Measurements from ENCODE around the gene GPD2. TPM values are rescaled to one million over a fixed set of nuclear protein-coding genes. Genes with fewer than 3 reads are reported as not detected.

The GPD2 gene
- total and polyA plus RNA-seq, 2 of the 4 experiments (the other 2 are of a cell fraction) = 20.4 to 100 TPM

- dilution Hi-C loops (cut with HindIII; ENCODE audit: low sequenced_read_pairs, unreplicated experiment) = no loop called here
- CTCF ChIA-PET = no interaction called here
- no TSS peak for BruUV-seq (replicated peaks)
These were observed 189.4 kb downstream of the GPD2 start for GRCh38 chr2:156625360-156626170.

More at GRCh38 chr2:156625360-156626170, 189.4 kb downstream of the GPD2 start:
- H3K9ac ChIP-seq (ENCODE audit: low read depth, low read length) = no peak overlapping the region
- DNase-seq (no peak), ATAC-seq (ENCODE audit: low read depth) (no peak)
- H3K23ac ChIP-seq (ENCODE audit: low read depth, low read length) = no peak overlapping the region
- H3K4me3 ChIP-seq (ENCODE audit: insufficient read depth, low read depth, low read length) = no peak overlapping the region
- no peaks in the 10 kb centered on the region for H3K36me3 ChIP-seq (ENCODE audit: control insufficient read depth, insufficient read depth, low read length)
- no peaks in the 10 kb centered on the region for H4K20me1 ChIP-seq (ENCODE audit: insufficient read depth, low read length)
- no peak overlapping the region for H3K27ac ChIP-seq (ENCODE audit: insufficient read depth, low read length)
- H2BK120ac ChIP-seq (ENCODE audit: low read depth, low read length) = no peak overlapping the region
- no peak overlapping the region for H2AK9ac ChIP-seq (replicated peaks; ENCODE audit: low read depth, low read length, poor library complexity)
- H3K4me2 ChIP-seq (ENCODE audit: low read depth, low read length) = no peak overlapping the region
- H3K18ac ChIP-seq (ENCODE audit: low read depth, low read length) = no peak overlapping the region
- H3K4ac ChIP-seq (ENCODE audit: low read depth, low read length) = no peak overlapping the region
- 0 out of 2 replicates have a peak, but pooled peaks cover 2% of the 10 kb centered on the region for H3K9me3 ChIP-seq (ENCODE audit: control insufficient read depth, insufficient read depth, low read length)
- H2AK5ac ChIP-seq (ENCODE audit: low read depth, low read length) = no peak overlapping the region
- H3K14ac ChIP-seq (replicated peaks; ENCODE audit: low read depth, low read length) = no peak overlapping the region
- TF ChIP-seq CHD1 (IDR thresholded peaks at IDR 0.05; ENCODE audit: low read depth, low read length) (no peak), MAFK (IDR thresholded peaks at IDR 0.05; ENCODE audit: low read depth, low read length) (no peak), SMC3 (IDR thresholded peaks at IDR 0.05; ENCODE audit: low read depth, low read length) (no peak), CEBPB (IDR thresholded peaks at IDR 0.05; ENCODE audit: low read depth, low read length) (no peak), RAD21 (IDR thresholded peaks at IDR 0.05; ENCODE audit: low read length) (no peak), BHLHE40 (IDR thresholded peaks at IDR 0.05; ENCODE audit: low read depth, low read length) (no peak), MXI1 (IDR thresholded peaks at IDR 0.05; ENCODE audit: borderline replicate concordance, low read depth, low read length) (no peak), RFX5 (IDR thresholded peaks at IDR 0.05; ENCODE audit: low read depth, low read length) (no peak), MAZ (IDR thresholded peaks at IDR 0.05; ENCODE audit: borderline replicate concordance, low read depth, low read length) (no peak), RCOR1 (IDR thresholded peaks at IDR 0.05; ENCODE audit: insufficient replicate concordance, low read length) (no peak), NFE2L2 (IDR thresholded peaks at IDR 0.05; ENCODE audit: low read depth, low read length) (no peak), POLR2A (IDR thresholded peaks at IDR 0.05; ENCODE audit: low read depth, low read length) (no peak), USF2 (IDR thresholded peaks at IDR 0.05; ENCODE audit: low read depth, low read length) (no peak), FOS (IDR thresholded peaks at IDR 0.05; ENCODE audit: low read depth, low read length) (no peak)
- TF ChIP-seq, protein P1, sequence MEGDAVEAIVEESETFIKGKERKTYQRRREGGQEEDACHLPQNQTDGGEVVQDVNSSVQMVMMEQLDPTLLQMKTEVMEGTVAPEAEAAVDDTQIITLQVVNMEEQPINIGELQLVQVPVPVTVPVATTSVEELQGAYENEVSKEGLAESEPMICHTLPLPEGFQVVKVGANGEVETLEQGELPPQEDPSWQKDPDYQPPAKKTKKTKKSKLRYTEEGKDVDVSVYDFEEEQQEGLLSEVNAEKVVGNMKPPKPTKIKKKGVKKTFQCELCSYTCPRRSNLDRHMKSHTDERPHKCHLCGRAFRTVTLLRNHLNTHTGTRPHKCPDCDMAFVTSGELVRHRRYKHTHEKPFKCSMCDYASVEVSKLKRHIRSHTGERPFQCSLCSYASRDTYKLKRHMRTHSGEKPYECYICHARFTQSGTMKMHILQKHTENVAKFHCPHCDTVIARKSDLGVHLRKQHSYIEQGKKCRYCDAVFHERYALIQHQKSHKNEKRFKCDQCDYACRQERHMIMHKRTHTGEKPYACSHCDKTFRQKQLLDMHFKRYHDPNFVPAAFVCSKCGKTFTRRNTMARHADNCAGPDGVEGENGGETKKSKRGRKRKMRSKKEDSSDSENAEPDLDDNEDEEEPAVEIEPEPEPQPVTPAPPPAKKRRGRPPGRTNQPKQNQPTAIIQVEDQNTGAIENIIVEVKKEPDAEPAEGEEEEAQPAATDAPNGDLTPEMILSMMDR (conservative IDR thresholded peaks at IDR 0.05; ENCODE audit: low read depth, low read length) = no peak
- TF ChIP-seq, protein P2, sequence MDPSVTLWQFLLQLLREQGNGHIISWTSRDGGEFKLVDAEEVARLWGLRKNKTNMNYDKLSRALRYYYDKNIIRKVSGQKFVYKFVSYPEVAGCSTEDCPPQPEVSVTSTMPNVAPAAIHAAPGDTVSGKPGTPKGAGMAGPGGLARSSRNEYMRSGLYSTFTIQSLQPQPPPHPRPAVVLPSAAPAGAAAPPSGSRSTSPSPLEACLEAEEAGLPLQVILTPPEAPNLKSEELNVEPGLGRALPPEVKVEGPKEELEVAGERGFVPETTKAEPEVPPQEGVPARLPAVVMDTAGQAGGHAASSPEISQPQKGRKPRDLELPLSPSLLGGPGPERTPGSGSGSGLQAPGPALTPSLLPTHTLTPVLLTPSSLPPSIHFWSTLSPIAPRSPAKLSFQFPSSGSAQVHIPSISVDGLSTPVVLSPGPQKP (IDR thresholded peaks at IDR 0.05; ENCODE audit: borderline replicate concordance, low read depth, low read length) = no peak
- in situ Hi-C loops (cut with MboI; ENCODE audit: low sequenced_read_pairs) = no loop called here
- no peaks in the 10 kb centered on the region for H3K79me1 ChIP-seq (ENCODE audit: low read depth in 1 of 2, low read length in 2 of 2)
- H4K8ac ChIP-seq (ENCODE audit: low read depth in 2 of 2, low read length in 2 of 2) = no peak overlapping the region
- H2BK15ac ChIP-seq (ENCODE audit: low read depth, low read length) = no peak overlapping the region
- H2BK5ac ChIP-seq (ENCODE audit: low read depth, low read length, poor library complexity, severe bottlenecking) = no peak overlapping the region
- no peak overlapping the region for H4K5ac ChIP-seq (ENCODE audit: low read depth, low read length)
- no peak overlapping the region for H4K91ac ChIP-seq (ENCODE audit: insufficient read depth, low read depth, low read length)
- no peak overlapping the region for H3K56ac ChIP-seq (ENCODE audit: extremely low read depth, insufficient read depth, low read length)
- H2AFZ ChIP-seq (replicated peaks; ENCODE audit: low read length, poor library complexity) = no peak overlapping the region
- H2BK20ac ChIP-seq (ENCODE audit: low read depth, low read length) = no peak overlapping the region
- H3K9me1 ChIP-seq (ENCODE audit: insufficient read depth, low read length) = no peaks in the 10 kb centered on the region
- H3K4me1 ChIP-seq (ENCODE audit: control insufficient read depth, insufficient read depth, low read length) = no peaks in the 10 kb centered on the region
- POLR2A ChIA-PET (ENCODE audit: unreplicated experiment) = no interaction called here
- H3K27me3 ChIP-seq (ENCODE audit: control insufficient read depth, insufficient read depth, low read length) = no peaks in the 10 kb centered on the region
- WGBS, 2 experiments (ENCODE audit: extremely low coverage in 2 of 2, insufficient read length in 1 of 2) = no CpG with 5 or more reads among the region's 5 CpGs
- intact Hi-C loops (cut with micrococcal nuclease) = no loop called here

Data from IMR-90 (cell line).